ENCODE results near the gene DEDD2.

DEDD2 gene

GRCh38 chr19:42255766-42256745 lies 38.6 kb upstream of the DEDD2 start:
- no peaks in the 10 kb centered on the region for H3K9me2 ChIP-seq (replicated peaks; ENCODE audit: low read depth, low read length)
- no peaks in the 10 kb centered on the region for H3K36me3 ChIP-seq (ENCODE audit: insufficient read depth, low read length)
- peak overlapping the region; percentile 96 for H2AFZ ChIP-seq (ENCODE audit: low read length)
- H3K4me2 ChIP-seq (ENCODE audit: low read depth, low read length, poor library complexity, severe bottlenecking) = peak overlapping the region; percentile 94
- no peaks in the 10 kb centered on the region for H3K9me3 ChIP-seq (ENCODE audit: insufficient read depth, low read depth, low read length)
- TF ChIP-seq, protein P1, sequence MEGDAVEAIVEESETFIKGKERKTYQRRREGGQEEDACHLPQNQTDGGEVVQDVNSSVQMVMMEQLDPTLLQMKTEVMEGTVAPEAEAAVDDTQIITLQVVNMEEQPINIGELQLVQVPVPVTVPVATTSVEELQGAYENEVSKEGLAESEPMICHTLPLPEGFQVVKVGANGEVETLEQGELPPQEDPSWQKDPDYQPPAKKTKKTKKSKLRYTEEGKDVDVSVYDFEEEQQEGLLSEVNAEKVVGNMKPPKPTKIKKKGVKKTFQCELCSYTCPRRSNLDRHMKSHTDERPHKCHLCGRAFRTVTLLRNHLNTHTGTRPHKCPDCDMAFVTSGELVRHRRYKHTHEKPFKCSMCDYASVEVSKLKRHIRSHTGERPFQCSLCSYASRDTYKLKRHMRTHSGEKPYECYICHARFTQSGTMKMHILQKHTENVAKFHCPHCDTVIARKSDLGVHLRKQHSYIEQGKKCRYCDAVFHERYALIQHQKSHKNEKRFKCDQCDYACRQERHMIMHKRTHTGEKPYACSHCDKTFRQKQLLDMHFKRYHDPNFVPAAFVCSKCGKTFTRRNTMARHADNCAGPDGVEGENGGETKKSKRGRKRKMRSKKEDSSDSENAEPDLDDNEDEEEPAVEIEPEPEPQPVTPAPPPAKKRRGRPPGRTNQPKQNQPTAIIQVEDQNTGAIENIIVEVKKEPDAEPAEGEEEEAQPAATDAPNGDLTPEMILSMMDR (conservative IDR thresholded peaks at IDR 0.05; ENCODE audit: low read length) = no peak
- no peak for TF ChIP-seq EZH2phosphoT487 (IDR thresholded peaks at IDR 0.05; ENCODE audit: borderline replicate concordance)
- H3K79me2 ChIP-seq (ENCODE audit: insufficient read depth, low read length) = peaks cover 27% of the 10 kb centered on the region
- peak overlapping the region; percentile 72 for H3K9ac ChIP-seq (ENCODE audit: low read depth, low read length, poor library complexity, severe bottlenecking)
- peak overlapping the region; percentile 82 for H3K4me3 ChIP-seq (ENCODE audit: low read length, poor library complexity, severe bottlenecking)
- peaks cover 17% of the 10 kb centered on the region for H3K4me1 ChIP-seq (ENCODE audit: insufficient read depth, low read length, poor library complexity, severe bottlenecking)
- no peaks in the 10 kb centered on the region for H3F3A ChIP-seq (ENCODE audit: low read depth)
- no peaks in the 10 kb centered on the region for H4K20me1 ChIP-seq (ENCODE audit: insufficient read depth, low read length, poor library complexity, severe bottlenecking)
- H3K27me3 ChIP-seq (ENCODE audit: insufficient read depth, low read length, poor library complexity, severe bottlenecking) = no peaks in the 10 kb centered on the region

DNA sequence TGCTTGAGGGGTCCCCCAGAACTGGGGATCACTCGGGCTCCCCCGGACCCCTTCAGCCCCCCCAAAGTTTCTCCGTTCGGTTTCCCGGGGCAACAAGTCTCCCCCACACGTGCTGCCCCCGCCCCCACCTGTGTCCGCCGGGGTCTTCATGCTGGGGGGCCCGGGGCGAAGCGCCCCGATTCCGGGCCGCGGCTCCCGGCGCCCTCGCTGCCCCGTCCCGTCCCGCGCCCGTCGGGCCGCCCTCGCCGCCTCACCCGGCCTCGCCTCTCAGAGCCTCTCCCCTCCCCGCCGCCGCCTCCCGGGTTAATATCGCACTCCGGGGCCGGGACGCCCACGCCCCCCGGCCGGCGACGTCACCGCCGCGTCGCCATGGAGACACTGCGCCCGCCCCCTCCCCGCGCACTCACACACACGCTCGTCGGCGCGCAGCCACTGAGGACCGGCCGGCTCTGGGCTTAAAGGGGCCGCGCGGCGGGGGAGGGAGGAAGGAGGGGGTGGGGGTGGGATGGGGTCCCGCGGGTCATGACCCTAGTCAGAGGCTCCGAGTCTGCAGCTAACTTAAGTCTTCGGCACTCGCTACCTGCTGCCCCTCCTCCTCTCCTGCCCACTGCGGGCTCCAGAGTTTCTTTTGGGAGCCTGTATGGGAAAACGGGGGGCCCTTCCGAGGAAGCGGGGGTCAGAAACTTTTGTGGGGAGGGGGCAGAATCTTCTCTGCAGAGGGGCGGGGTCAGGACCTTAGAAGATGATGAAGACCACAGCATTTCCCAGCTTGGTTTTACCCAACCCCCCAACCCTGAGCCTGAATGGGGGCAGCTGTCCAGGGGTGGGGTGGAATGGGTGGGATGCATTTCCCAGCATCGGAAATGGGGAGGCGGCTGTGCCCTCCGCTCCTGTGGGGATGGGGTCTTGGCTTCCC lies 37.6 kb upstream of the DEDD2 start, which contains the start of gene ERF:
Gene ERF, minus strand, starts transcription at position 279 of the 916 bp plus-strand sequence. Its CDS starts 129 bp downstream, at position 150.
- Histone ChIP-seq H3K4me2 (ENCODE audit: low read depth, low read length, poor library complexity, severe bottlenecking) (peak within 1 kb of the TSS; percentile 94), H3K27me3 (ENCODE audit: insufficient read depth, low read length, poor library complexity, severe bottlenecking) (no peaks in the 10 kb centered on the region), H4K20me1 (ENCODE audit: insufficient read depth, low read length, poor library complexity, severe bottlenecking) (no peaks in the 10 kb centered on the region), H3K9me2 (replicated peaks; ENCODE audit: low read depth, low read length) (no peaks in the 10 kb centered on the region), H3K9me3 (ENCODE audit: insufficient read depth, low read depth, low read length) (no peaks in the 10 kb centered on the region), H3K36me3 (ENCODE audit: insufficient read depth, low read length) (no peaks in the 10 kb centered on the region), H2AFZ (ENCODE audit: low read length) (peak within 1 kb of the TSS; percentile 96), H3K79me2 (ENCODE audit: insufficient read depth, low read length) (peaks cover 33% of the 10 kb centered on the region), H3K4me3 (ENCODE audit: low read length, poor library complexity, severe bottlenecking) (peak within 1 kb of the TSS; percentile 82), H3K9ac (ENCODE audit: low read depth, low read length, poor library complexity, severe bottlenecking) (peak within 1 kb of the TSS; percentile 84), H3F3A (ENCODE audit: low read depth) (no peaks in the 10 kb centered on the region), H3K4me1 (ENCODE audit: insufficient read depth, low read length, poor library complexity, severe bottlenecking) (peaks cover 17% of the 10 kb centered on the region)
- TF ChIP-seq, protein P1 (conservative IDR thresholded peaks at IDR 0.05; ENCODE audit: low read length) = no peak
- TF ChIP-seq EZH2phosphoT487 (IDR thresholded peaks at IDR 0.05; ENCODE audit: borderline replicate concordance) = no peak

DNA sequence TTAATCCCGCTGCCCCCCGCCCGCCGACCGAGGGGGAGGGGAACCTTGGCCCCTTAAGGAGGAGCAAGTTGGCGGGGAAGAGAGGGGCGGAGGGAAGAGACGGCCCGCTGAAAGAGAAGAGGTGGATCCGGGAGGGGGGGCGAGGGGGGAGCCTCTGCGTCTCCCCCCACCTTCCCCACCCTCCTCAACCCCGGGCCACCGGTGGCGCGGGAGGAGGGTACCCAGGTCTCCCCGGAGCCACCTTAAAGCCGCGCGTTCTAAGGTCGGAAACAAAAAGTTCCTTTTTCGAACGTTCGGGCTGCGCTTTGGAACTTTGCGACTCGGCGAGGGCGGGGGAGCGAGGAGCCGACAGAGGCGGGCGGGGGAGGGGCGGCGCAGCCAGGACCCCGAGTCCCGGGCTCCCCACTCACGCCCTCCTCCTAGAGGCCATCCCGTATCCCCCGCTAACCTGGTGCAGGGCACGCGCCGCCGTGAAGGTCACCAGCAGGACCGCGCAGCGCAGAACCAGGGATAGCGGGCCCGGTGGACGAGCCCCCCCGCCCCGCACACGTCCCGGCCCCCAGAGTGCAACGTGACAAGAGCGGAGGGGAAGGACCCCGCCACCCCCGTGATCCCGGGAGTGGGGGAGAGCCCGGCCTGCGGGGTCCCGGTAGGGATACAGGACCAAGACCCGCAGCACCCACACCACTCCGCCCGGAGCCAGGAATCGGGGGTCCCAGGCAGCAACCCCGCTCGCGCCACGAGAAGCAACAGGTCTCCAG lies 36.8 kb upstream of the DEDD2 start:
- Histone ChIP-seq H2AFZ (ENCODE audit: low read length) (peak overlapping the region; percentile 85), H3K27me3 (ENCODE audit: insufficient read depth, low read length, poor library complexity, severe bottlenecking) (no peaks in the 10 kb centered on the region), H3K4me3 (ENCODE audit: low read length, poor library complexity, severe bottlenecking) (peak overlapping the region; percentile 82), H3K4me2 (ENCODE audit: low read depth, low read length, poor library complexity, severe bottlenecking) (peak overlapping the region; percentile 80), H3K9me2 (replicated peaks; ENCODE audit: low read depth, low read length) (no peaks in the 10 kb centered on the region), H3F3A (ENCODE audit: low read depth) (no peaks in the 10 kb centered on the region), H3K9ac (ENCODE audit: low read depth, low read length, poor library complexity, severe bottlenecking) (peak overlapping the region; percentile 84), H3K9me3 (ENCODE audit: insufficient read depth, low read depth, low read length) (no peaks in the 10 kb centered on the region), H3K36me3 (ENCODE audit: insufficient read depth, low read length) (no peaks in the 10 kb centered on the region), H3K79me2 (ENCODE audit: insufficient read depth, low read length) (peaks cover 38% of the 10 kb centered on the region), H3K4me1 (ENCODE audit: insufficient read depth, low read length, poor library complexity, severe bottlenecking) (peaks cover 17% of the 10 kb centered on the region), H4K20me1 (ENCODE audit: insufficient read depth, low read length, poor library complexity, severe bottlenecking) (no peaks in the 10 kb centered on the region)
- TF ChIP-seq, protein P1 (conservative IDR thresholded peaks at IDR 0.05; ENCODE audit: low read length) = no peak
- TF ChIP-seq EZH2phosphoT487 (IDR thresholded peaks at IDR 0.05; ENCODE audit: borderline replicate concordance) = no peak

Measured in Loucy (cell line).